K562 (cell line): ENCODE data around the gene KIAA0319L. TPM values are rescaled to one million over a fixed set of nuclear protein-coding genes. Genes with fewer than 3 reads are reported as not detected.

Experiments used
- ATAC-seq: fragments of 200-7000 bp; cut with Tn5 transposase; 3 replicates; pipeline ENCODE4 v1.9.1; 2020; ENCODE audit warnings: moderate library complexity
- BruUV-seq: library from RNA; stranded (reverse); fragments of 400-500 nt; replicated peaks from 2 replicates; lab custom pipeline; 2021; lab: Mats Ljungman, UMichigan
- CTCF ChIA-PET: fragments of 300-600 bp; formaldehyde crosslinking; extraction: SDS; loops from one replicate; lab custom pipeline; 2021; ENCODE audit warnings: low intra/inter-chr PET ratio; lab: Yijun Ruan, JAX
- POLR2A ChIA-PET: fragments of 300-600, 350-650 bp; sonication (Branson Sonifier 250); formaldehyde crosslinking; extraction: SDS; loops from one replicate; lab custom pipeline; 2021; ENCODE audit warnings: antibody characterized with exemption, inconsistent platforms; lab: Yijun Ruan, JAX
- DNase-seq, 4 experiments: peaks; one replicate each; pipeline versions ENCODE4 v3.0.0 to v3.0.0-alpha.2; 2011 to 2018; ENCODE audit warnings: low spot score in 3 of 4, mixed read lengths in 3 of 4; ENCODE audit errors: extremely low read depth in 1 of 4
- FAIRE-seq: peaks from 2 replicates; lab custom pipeline; 2011; peaks lifted over from hg19 to GRCh38; lab: Jason Lieb, UNC
- H2AFZ ChIP-seq: 2 replicates; pipeline ENCODE4 v1.6.0; 2011; ENCODE audit warnings: low read depth, low read length, control low read depth, inconsistent platforms
- H3K27ac ChIP-seq: fragments of 200-600 bp; 3 replicates; pipeline ENCODE4 v1.8.0; 2011; ENCODE audit warnings: low read depth, mild to moderate bottlenecking, control low read depth, inconsistent platforms, low read length, moderate library complexity, mixed read lengths; ENCODE audit errors: extremely low read depth
- H3K27me3 ChIP-seq, 2 experiments: fragments of 300-600 bp in 1 of 2; 2 replicates in 1 of 2; 3 replicates in 1 of 2; pipeline versions ENCODE4 v1.6.0 to v1.8.0; 2011; ENCODE audit warnings: inconsistent platforms in 2 of 2, low read length in 2 of 2, mild to moderate bottlenecking in 1 of 2, mixed read lengths in 1 of 2, moderate library complexity in 1 of 2; ENCODE audit not compliant: control insufficient read depth in 2 of 2, insufficient read depth in 2 of 2
- H3K36me3 ChIP-seq: fragments of 300-600 bp; 3 replicates; pipeline ENCODE4 v1.8.0; 2011; ENCODE audit warnings: mild to moderate bottlenecking, low read length, inconsistent platforms; ENCODE audit not compliant: control insufficient read depth, insufficient read depth
- H3K4me1 ChIP-seq, 2 experiments: fragments of 200-600 bp in 1 of 2; replicated peaks in 1 of 2; 2 replicates in 1 of 2; 3 replicates in 1 of 2; pipeline versions ENCODE4 v1.5.1 to v1.8.0; 2011; ENCODE audit warnings: inconsistent platforms in 2 of 2, low read length in 2 of 2, mild to moderate bottlenecking in 1 of 2, mixed read lengths in 1 of 2, moderate library complexity in 1 of 2; ENCODE audit not compliant: control insufficient read depth in 2 of 2, insufficient read depth in 2 of 2
- H3K4me2 ChIP-seq: 2 replicates; pipeline ENCODE4 v1.6.1; 2011; ENCODE audit warnings: low read length, control low read depth, inconsistent platforms, mixed read lengths; ENCODE audit not compliant: insufficient read depth
- H3K4me3 ChIP-seq: fragments of 200-600 bp; sonication (generic), shearing (Covaris generic); 2 replicates; pipeline ENCODE4 v1.5.1; 2016; ENCODE audit warnings: control low read depth, inconsistent platforms
- H3K79me2 ChIP-seq: fragments of 200-600 bp; 3 replicates; pipeline ENCODE4 v1.8.0; 2011; ENCODE audit warnings: low read length, inconsistent platforms; ENCODE audit not compliant: control insufficient read depth, insufficient read depth
- H3K9ac ChIP-seq, 2 experiments: 2 replicates each; pipeline versions ENCODE4 v1.6.0 to v1.6.1; 2011; ENCODE audit warnings: low read depth in 2 of 2, low read length in 2 of 2, control low read depth in 1 of 2, inconsistent platforms in 1 of 2, mild to moderate bottlenecking in 1 of 2, mixed read lengths in 1 of 2; ENCODE audit not compliant: insufficient read depth in 1 of 2
- H3K9me1 ChIP-seq: one replicate; pipeline ENCODE4 v1.6.0; 2011; ENCODE audit warnings: inconsistent platforms, mild to moderate bottlenecking, low read length, moderate library complexity; ENCODE audit not compliant: control insufficient read depth, insufficient read depth
- H3K9me3 ChIP-seq: replicated peaks from 2 replicates; pipeline ENCODE4 v1.5.1; 2011; ENCODE audit warnings: low read depth, low read length, inconsistent platforms; ENCODE audit not compliant: control insufficient read depth, insufficient read depth
- H4K20me1 ChIP-seq: replicated peaks from 2 replicates; pipeline ENCODE4 v1.6.1; 2011; ENCODE audit warnings: low read length, inconsistent platforms, mixed read lengths; ENCODE audit not compliant: control insufficient read depth, insufficient read depth
- EGR1 ChIP-seq: fragments of 450-650 bp; conservative IDR thresholded peaks from 2 replicates; pipeline ENCODE4 v1.6.1; 2017; ENCODE audit warnings: mild to moderate bottlenecking
- MEIS2 ChIP-seq: fragments of 450-650 bp; IDR thresholded peaks from 2 replicates; pipeline ENCODE4 v1.6.1; 2014; ENCODE audit warnings: mild to moderate bottlenecking; ENCODE audit not compliant: partially characterized antibody
- TFAM ChIP-seq: fragments of 250-450 bp; sonication (Bioruptor Pico); conservative IDR thresholded peaks from 2 replicates; pipeline ENCODE4 v1.5.0; 2021; ENCODE audit warnings: mild to moderate bottlenecking, moderate library complexity
- WGBS: fragments of 100-300 bp; shearing (Covaris generic); methylation state at CpG from one replicate; pipeline ENCODE4 v1.1.6; 2016; ENCODE audit warnings: low coverage, mixed read lengths; ENCODE audit not compliant: insufficient coverage; ENCODE audit errors: missing lambda C conversion rate; 5-methylcytosine and 5-hydroxymethylcytosine counted together
- in situ Hi-C: fragments of 300-500 bp; cut with MboI; formaldehyde crosslinking; loops from 4 replicates; pipeline ENCODE4 v1.15.0; 2018; ENCODE audit warnings: inconsistent platforms, mixed read lengths
- intact Hi-C: fragments of 100-400 bp; cut with micrococcal nuclease; formaldehyde crosslinking; loops from 2 replicates; pipeline ENCODE4 v1.14.2; 2022
- polyA plus RNA-seq, 8 experiments: library from polyadenylated mRNA; depleted of rRNA in 4 of 8; stranded (reverse) in 5 of 8; unstranded in 3 of 8; fragments of >200 nt; fragmentation: Nextera tagmentation in 2 of 8; fragmentation: Illumina TruSeq in 1 of 8; extraction: Ambion mirVana in 2 of 8; extraction: Trizol in 1 of 8; gene quantifications; 2 replicates each; pipeline versions ENCODE4 v1.2.1 to v1.2.3, GENCODE V29; 2011 to 2014; ENCODE audit warnings: inconsistent platforms in 1 of 8, missing spikeins in 1 of 8
- total RNA-seq, 7 experiments: library from RNA; depleted of rRNA in 6 of 7; stranded (reverse); fragments of >200 nt in 6 of 7; fragmentation: Illumina TruSeq in 2 of 7; extraction: Trizol in 2 of 7; gene quantifications; 2 replicates each; pipeline versions ENCODE4 v1.2.1 to v1.2.3, GENCODE V29; 2011 to 2021; ENCODE audit warnings: low replicate concordance in 1 of 7
- TF ChIP-seq, protein P1 (sequence below): fragments of 250-450 bp; sonication (Bioruptor Pico); IDR thresholded peaks from 2 replicates; pipeline ENCODE4 v1.4.0; 2020

Gene KIAA0319L
- total and polyA plus RNA-seq, 9 of the 15 experiments (the other 6 are each of a cell fraction or from before 2014, with no cell fraction given) = 2.4 to 51.7 (median 27.4) TPM

DNA sequence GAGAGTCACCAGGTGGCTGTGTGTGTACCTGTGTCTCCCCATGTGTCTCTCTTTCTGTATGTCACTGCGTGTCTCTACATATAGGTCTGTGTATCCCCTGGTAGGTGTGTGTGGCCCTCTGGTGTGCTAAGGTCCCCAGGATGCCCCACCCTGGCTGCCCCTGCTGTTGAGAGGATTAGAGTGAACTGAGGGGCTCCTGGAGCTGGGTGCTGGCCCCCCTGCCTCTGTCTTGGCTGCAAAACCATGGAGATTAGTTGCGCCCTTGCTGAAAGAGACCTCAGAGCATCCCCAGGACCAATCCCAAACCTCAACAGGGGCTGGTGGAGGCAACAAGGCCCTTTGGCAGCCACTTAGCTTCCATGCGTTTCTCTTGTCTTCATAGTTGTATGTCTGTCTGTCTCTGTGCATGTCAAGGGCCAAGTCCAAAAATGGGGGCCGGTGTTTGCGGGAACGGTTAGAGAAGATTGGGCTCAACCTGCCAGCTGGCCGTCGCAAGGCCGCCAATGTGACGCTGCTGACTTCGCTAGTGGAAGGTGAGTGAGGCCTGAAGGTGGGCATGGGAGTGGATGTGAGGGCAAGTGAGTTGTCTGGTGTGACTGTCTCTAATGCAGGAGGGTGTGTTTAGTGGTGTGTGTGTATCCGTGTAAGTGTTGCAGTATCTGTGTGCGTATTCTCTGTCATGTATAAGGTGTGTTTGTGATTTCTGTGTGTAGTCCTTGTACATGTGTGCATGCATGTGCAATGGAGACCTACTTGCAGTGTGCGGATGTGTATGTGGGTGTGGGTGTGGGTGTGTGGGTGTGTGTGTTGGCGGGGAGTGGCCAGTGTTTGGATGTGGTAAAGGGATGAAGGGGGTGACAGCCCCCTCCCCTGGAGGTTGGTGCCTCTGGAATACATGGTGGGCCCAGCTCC is 32.6 kb upstream of the KIAA0319L start:
- H3K27ac ChIP-seq = no peak overlapping the region
- intact Hi-C loops = no loop called here
- H3K27me3 ChIP-seq = no peaks in the 10 kb centered on the region
- no TSS peak for BruUV-seq
- no peak overlapping the region for H3K4me2 ChIP-seq
- ATAC-seq (no peak), DNase-seq (no peak), FAIRE-seq (no peak)
- H2AFZ ChIP-seq = no peak overlapping the region
- H3K4me3 ChIP-seq = no peak overlapping the region
- TF ChIP-seq TFAM (no peak), EGR1 (peak; percentile 39; the same call in 1 of the 2 replicates), MEIS2 (no peak)
- TF ChIP-seq, protein P1, sequence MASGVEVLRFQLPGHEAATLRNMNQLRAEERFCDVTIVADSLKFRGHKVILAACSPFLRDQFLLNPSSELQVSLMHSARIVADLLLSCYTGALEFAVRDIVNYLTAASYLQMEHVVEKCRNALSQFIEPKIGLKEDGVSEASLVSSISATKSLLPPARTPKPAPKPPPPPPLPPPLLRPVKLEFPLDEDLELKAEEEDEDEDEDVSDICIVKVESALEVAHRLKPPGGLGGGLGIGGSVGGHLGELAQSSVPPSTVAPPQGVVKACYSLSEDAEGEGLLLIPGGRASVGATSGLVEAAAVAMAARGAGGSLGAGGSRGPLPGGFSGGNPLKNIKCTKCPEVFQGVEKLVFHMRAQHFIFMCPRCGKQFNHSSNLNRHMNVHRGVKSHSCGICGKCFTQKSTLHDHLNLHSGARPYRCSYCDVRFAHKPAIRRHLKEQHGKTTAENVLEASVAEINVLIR (CRISPR knock-in tag) = no peak
- H3K9ac ChIP-seq = no peak overlapping the region; a peak in 1 of 4 replicates
- H4K20me1 ChIP-seq = no peaks in the 10 kb centered on the region
- ChIA-PET POLR2A (interaction anchor here (0.6 to 1.4 kb wide), 4 partner anchors 10 to 68 kb away, joined by 3 to 4 read pairs (median 3); no protein-coding TSS in a partner anchor), CTCF (no interaction called here)
- no peaks in the 10 kb centered on the region for H3K79me2 ChIP-seq
- H3K9me1 ChIP-seq = no peaks in the 10 kb centered on the region
- no peaks in the 10 kb centered on the region for H3K9me3 ChIP-seq
- in situ Hi-C loops = no loop called here
- H3K4me1 ChIP-seq = peaks cover 4 to 10% of the 10 kb centered on the region in 2 experiments; a peak in 3 of 5 replicates
- 72% methylated on average over 15 of the region's 15 CpGs for WGBS
- H3K36me3 ChIP-seq = no peaks in the 10 kb centered on the region
